CD4-positive, alpha-beta memory T cell (primary cell): ENCODE data around the gene NSG2. TPM values are rescaled to one million over a fixed set of nuclear protein-coding genes. Genes with fewer than 3 reads are reported as not detected.

Source experiments
- CTCF ChIA-PET: fragments of 350-600 bp; sonication (Branson Sonifier 250); formaldehyde crosslinking; loops from one replicate; lab custom pipeline; 2021; ENCODE audit warnings: inconsistent platforms; ENCODE audit not compliant: partially characterized antibody; lab: Charles Lee
- POLR2A ChIA-PET: fragments of 350-600 bp; sonication (Branson Sonifier 250); formaldehyde crosslinking; loops from one replicate; lab custom pipeline; 2021; ENCODE audit not compliant: partially characterized antibody; lab: Charles Lee
- DNase-seq, 5 donors: peaks; one replicate each; pipeline versions ENCODE4 v3.0.0 to v3.0.0-alpha.2; 2020 to 2022; ENCODE audit warnings: mixed read lengths in 1 of 5
- H3K27ac ChIP-seq: one replicate; pipeline ENCODE4 v1.7.0; 2013; ENCODE audit warnings: low read depth, low read length
- H3K27me3 ChIP-seq: 2 replicates; pipeline ENCODE4 v1.7.0; 2013; ENCODE audit warnings: mild to moderate bottlenecking, low read length, moderate library complexity; ENCODE audit not compliant: insufficient read depth
- H3K36me3 ChIP-seq: 2 replicates; pipeline ENCODE4 v1.7.0; 2013; ENCODE audit warnings: mild to moderate bottlenecking, low read length, moderate library complexity; ENCODE audit not compliant: insufficient read depth
- H3K4me1 ChIP-seq: 2 replicates; pipeline ENCODE4 v1.7.0; 2013; ENCODE audit warnings: mild to moderate bottlenecking, low read length, moderate library complexity; ENCODE audit not compliant: insufficient read depth
- H3K4me3 ChIP-seq, 2 donors: one replicate each; pipeline ENCODE4 v1.7.0; 2013; ENCODE audit warnings: low read length in 2 of 2, mild to moderate bottlenecking in 1 of 2
- H3K9me3 ChIP-seq, 2 donors: one replicate each; pipeline ENCODE4 v1.7.0; 2013; ENCODE audit warnings: low read length in 2 of 2, control low read depth in 1 of 2; ENCODE audit not compliant: control insufficient read depth in 1 of 2
- H3K27ac Mint-ChIP-seq, 7 donors: one replicate each; pipeline ENCODE4 v1.8.0; 2020 to 2021; ENCODE audit warnings: mixed read lengths in 7 of 7, mild to moderate bottlenecking in 6 of 7, inconsistent platforms in 3 of 7, moderate library complexity in 3 of 7
- H3K27me3 Mint-ChIP-seq, 2 donors: one replicate each; pipeline ENCODE4 v1.8.0; 2020 to 2021; ENCODE audit warnings: mixed read lengths in 2 of 2
- H3K36me3 Mint-ChIP-seq, 2 donors: one replicate each; pipeline ENCODE4 v1.8.0; 2020 to 2021; ENCODE audit warnings: mixed read lengths in 2 of 2, inconsistent platforms in 1 of 2, mild to moderate bottlenecking in 1 of 2
- H3K4me1 Mint-ChIP-seq, 4 donors: one replicate each; pipeline ENCODE4 v1.8.0; 2020 to 2021; ENCODE audit warnings: mixed read lengths in 4 of 4, mild to moderate bottlenecking in 1 of 4
- H3K4me3 Mint-ChIP-seq, 8 donors: one replicate each; pipeline ENCODE4 v1.8.0; 2020 to 2021; ENCODE audit warnings: mixed read lengths in 8 of 8, mild to moderate bottlenecking in 7 of 8, moderate library complexity in 6 of 8, inconsistent platforms in 3 of 8
- H3K9me3 Mint-ChIP-seq, 8 donors: one replicate each; pipeline ENCODE4 v1.8.0; 2020 to 2021; ENCODE audit warnings: mixed read lengths in 8 of 8, mild to moderate bottlenecking in 5 of 8, inconsistent platforms in 3 of 8, moderate library complexity in 1 of 8
- intact Hi-C: fragments of 100-400 bp; cut with micrococcal nuclease; formaldehyde crosslinking; loops from one replicate; pipeline ENCODE4 v1.15.1; 2023
- polyA plus RNA-seq, 2 donors: library from polyadenylated mRNA; unstranded; fragments of 300-500 nt; fragmentation: Illumina TruSeq; gene quantifications; one replicate each; pipeline ENCODE4 v1.2.3, GENCODE V29; 2021
- total RNA-seq, 2 experiments: library from RNA; stranded (reverse); gene quantifications; one replicate each; pipeline ENCODE4 v1.2.3, GENCODE V29; 2021

NSG2 gene
- total and polyA plus RNA-seq, 4 experiments from 2014 or later = not detected

GRCh38 chr5:174047472-174048099 is 2.1 kb downstream of the NSG2 start:
- ChIA-PET POLR2A (no interaction called here), CTCF (no interaction called here)
- no peak for DNase-seq
- no peaks in the 10 kb centered on the region for H3K36me3 Mint-ChIP-seq
- peaks cover 0 to 4% (median 0%) of the 10 kb centered on the region in 8 donors for H3K9me3 Mint-ChIP-seq
- H3K27me3 Mint-ChIP-seq = peaks cover 13 to 25% of the 10 kb centered on the region in 2 donors
- Histone ChIP-seq H3K36me3 (no peaks in the 10 kb centered on the region), H3K27ac (no peak overlapping the region), H3K4me1 (no peaks in the 10 kb centered on the region), H3K9me3 (no peaks in the 10 kb centered on the region), H3K27me3 (no peaks in the 10 kb centered on the region), H3K4me3 (no peak overlapping the region)
- H3K4me3 Mint-ChIP-seq = no peak overlapping the region
- no peaks in the 10 kb centered on the region for H3K4me1 Mint-ChIP-seq
- intact Hi-C loops = no loop called here
- H3K27ac Mint-ChIP-seq = no peak overlapping the region

GRCh38 chr5:174052636-174053035 is 7.1 kb downstream of the NSG2 start:
- POLR2A ChIA-PET = no interaction called here
- no peaks in the 10 kb centered on the region for H3K4me1 ChIP-seq

GRCh38 chr5:174053905-174054304 is 8.4 kb downstream of the NSG2 start:
- Mint-ChIP-seq H3K36me3 (no peaks in the 10 kb centered on the region), H3K4me1 (no peaks in the 10 kb centered on the region), H3K4me3 (no peak overlapping the region), H3K27me3 (peaks cover 2 to 6% of the 10 kb centered on the region in 2 donors), H3K9me3 (peaks cover 0 to 2% (median 0%) of the 10 kb centered on the region in 8 donors), H3K27ac (no peak overlapping the region)
- Histone ChIP-seq H3K27ac (no peak overlapping the region), H3K27me3 (no peaks in the 10 kb centered on the region), H3K36me3 (no peaks in the 10 kb centered on the region), H3K4me3 (no peak overlapping the region), H3K9me3 (no peaks in the 10 kb centered on the region), H3K4me1 (no peaks in the 10 kb centered on the region)
- intact Hi-C loops = no loop called here
- CTCF ChIA-PET = no interaction called here
- POLR2A ChIA-PET = no interaction called here
- no peak for DNase-seq

More at GRCh38 chr5:174052636-174053035, 7.1 kb downstream of the NSG2 start:
- no peaks in the 10 kb centered on the region for H3K36me3 Mint-ChIP-seq
- H3K9me3 Mint-ChIP-seq = peaks cover 0 to 1% (median 0%) of the 10 kb centered on the region in 8 donors
- Histone ChIP-seq H3K9me3 (no peaks in the 10 kb centered on the region), H3K27me3 (no peaks in the 10 kb centered on the region), H3K36me3 (no peaks in the 10 kb centered on the region), H3K4me3 (no peak overlapping the region), H3K27ac (no peak overlapping the region)
- H3K4me3 Mint-ChIP-seq = no peak overlapping the region
- H3K27me3 Mint-ChIP-seq = peaks cover 2 to 3% of the 10 kb centered on the region in 2 donors
- no peak for DNase-seq
- CTCF ChIA-PET = no interaction called here
- intact Hi-C loops = no loop called here
- H3K4me1 Mint-ChIP-seq = no peaks in the 10 kb centered on the region
- no peak overlapping the region for H3K27ac Mint-ChIP-seq

- peaks cover 0 to 2% (median 0%) of the 10 kb centered on the region in 8 donors for H3K9me3 Mint-ChIP-seq
- no peak overlapping the region for H3K4me3 ChIP-seq
- no peaks in the 10 kb centered on the region for H3K27me3 ChIP-seq
- no peak overlapping the region for H3K27ac Mint-ChIP-seq
- intact Hi-C loops = no loop called here
- H3K27me3 Mint-ChIP-seq = peaks cover 2 to 5% of the 10 kb centered on the region in 2 donors
- no peaks in the 10 kb centered on the region for H3K36me3 Mint-ChIP-seq
- ChIA-PET POLR2A (no interaction called here), CTCF (no interaction called here)
- no peaks in the 10 kb centered on the region for H3K36me3 ChIP-seq
- no peaks in the 10 kb centered on the region for H3K4me1 ChIP-seq
- H3K4me3 Mint-ChIP-seq = no peak overlapping the region
- H3K9me3 ChIP-seq = no peaks in the 10 kb centered on the region
- no peaks in the 10 kb centered on the region for H3K4me1 Mint-ChIP-seq
- DNase-seq = no peak
- H3K27ac ChIP-seq = no peak overlapping the region
Measured at GRCh38 chr5:174056064-174056847, 10.8 kb downstream of the NSG2 start.

- DNase-seq = no peak
- CTCF ChIA-PET = no interaction called here
Measured at GRCh38 chr5:174057206-174057605, 11.7 kb downstream of the NSG2 start.

GRCh38 chr5:174058433-174059122 is 13.1 kb downstream of the NSG2 start:
- no peak for DNase-seq
- Mint-ChIP-seq H3K27ac (no peak overlapping the region), H3K4me3 (no peak overlapping the region), H3K36me3 (no peaks in the 10 kb centered on the region), H3K27me3 (peaks cover 4 to 7% of the 10 kb centered on the region in 2 donors), H3K4me1 (no peaks in the 10 kb centered on the region), H3K9me3 (peaks cover 0 to 3% (median 0%) of the 10 kb centered on the region in 8 donors)
- Histone ChIP-seq H3K27me3 (no peaks in the 10 kb centered on the region), H3K36me3 (no peaks in the 10 kb centered on the region), H3K27ac (no peak overlapping the region), H3K4me3 (no peak overlapping the region), H3K9me3 (no peaks in the 10 kb centered on the region), H3K4me1 (no peaks in the 10 kb centered on the region)
- CTCF ChIA-PET = no interaction called here
- POLR2A ChIA-PET = no interaction called here
- intact Hi-C loops = no loop called here

More at GRCh38 chr5:174057206-174057605, 11.7 kb downstream of the NSG2 start:
- no peak overlapping the region for H3K4me3 ChIP-seq
- Mint-ChIP-seq H3K9me3 (peaks cover 0 to 3% (median 0%) of the 10 kb centered on the region in 8 donors), H3K27me3 (peaks cover 2 to 4% of the 10 kb centered on the region in 2 donors), H3K4me3 (no peak overlapping the region), H3K4me1 (no peaks in the 10 kb centered on the region), H3K27ac (no peak overlapping the region), H3K36me3 (no peaks in the 10 kb centered on the region)
- no peaks in the 10 kb centered on the region for H3K9me3 ChIP-seq
- H3K27me3 ChIP-seq = no peaks in the 10 kb centered on the region
- no peak overlapping the region for H3K27ac ChIP-seq
- intact Hi-C loops = no loop called here
- H3K36me3 ChIP-seq = no peaks in the 10 kb centered on the region
- POLR2A ChIA-PET = no interaction called here
- no peaks in the 10 kb centered on the region for H3K4me1 ChIP-seq

GRCh38 chr5:174059247-174059646 is 13.7 kb downstream of the NSG2 start:
- no peak overlapping the region for H3K27ac ChIP-seq
- no peaks in the 10 kb centered on the region for H3K36me3 ChIP-seq
- H3K4me3 Mint-ChIP-seq = no peak overlapping the region
- H3K4me1 Mint-ChIP-seq = no peaks in the 10 kb centered on the region
- intact Hi-C loops = no loop called here
- no peak overlapping the region for H3K4me3 ChIP-seq
- peaks cover 4 to 7% of the 10 kb centered on the region in 2 donors for H3K27me3 Mint-ChIP-seq
- H3K36me3 Mint-ChIP-seq = no peaks in the 10 kb centered on the region
- H3K27ac Mint-ChIP-seq = no peak overlapping the region
- H3K9me3 ChIP-seq = no peaks in the 10 kb centered on the region
- peaks cover 0 to 3% (median 0%) of the 10 kb centered on the region in 8 donors for H3K9me3 Mint-ChIP-seq
- DNase-seq = no peak
- ChIA-PET POLR2A (no interaction called here), CTCF (no interaction called here)
- no peaks in the 10 kb centered on the region for H3K4me1 ChIP-seq
- H3K27me3 ChIP-seq = no peaks in the 10 kb centered on the region
